Measurements from ENCODE around the gene NFKBIE. TPM values are rescaled to one million over a fixed set of nuclear protein-coding genes. Genes with fewer than 3 reads are reported as not detected.
A peak's percentile ranks its signal among the peaks of the same experiment; 100 is the strongest.
"Not testable (repeated sequence)": the region's sequence is repeated elsewhere in the genome, so short reads cannot be mapped to it uniquely, and the experiment has no call there.

NFKBIE gene
- 24.7 and 33.4 TPM in 2 replicates for total RNA-seq (2014; rRNA removed; shearing (Covaris generic); ENCODE audit: low replicate concordance)

- peak; percentile 80 for DNase-seq (ENCODE audit: low read depth)
- in situ Hi-C loops (cut with HindIII; ENCODE audit: low pct_unique_long_range_greater_than_20kb, low sequenced_read_pairs): no loop called here
Measured at GRCh38 chr6:44265007-44265721, at the start of gene NFKBIE. Gene NFKBIE (minus strand): TSS chr6:44265551. CDS start chr6:44265346, 205 bp downstream.

GRCh38 chr6:44314657-44315056, 49.3 kb upstream of the NFKBIE start:
- DNase-seq (ENCODE audit: low read depth); in situ Hi-C loops (cut with HindIII; ENCODE audit: low pct_unique_long_range_greater_than_20kb, low sequenced_read_pairs): not testable (repeated sequence)

- in situ Hi-C loops (cut with HindIII; ENCODE audit: low pct_unique_long_range_greater_than_20kb, low sequenced_read_pairs): no loop called here
- DNase-seq (ENCODE audit: low read depth): peak; percentile 72
Measured at GRCh38 chr6:44312901-44313788, 47.8 kb upstream of the NFKBIE start, which contains the start of gene AARS2. Gene AARS2 (minus strand): TSS chr6:44313347. CDS start chr6:44313323, 24 bp downstream.

- DNase-seq (ENCODE audit: low read depth): no peak
- in situ Hi-C loops (cut with HindIII; ENCODE audit: low pct_unique_long_range_greater_than_20kb, low sequenced_read_pairs): no loop called here
Measured at GRCh38 chr6:44311767-44312166, 46.4 kb upstream of the NFKBIE start.

- DNase-seq (ENCODE audit: low read depth): no peak
- in situ Hi-C loops (cut with HindIII; ENCODE audit: low pct_unique_long_range_greater_than_20kb, low sequenced_read_pairs): no loop called here
Measured at GRCh38 chr6:44311304-44311703, 46.0 kb upstream of the NFKBIE start.

GRCh38 chr6:44310241-44310640, 44.9 kb upstream of the NFKBIE start:
- in situ Hi-C loops (cut with HindIII; ENCODE audit: low pct_unique_long_range_greater_than_20kb, low sequenced_read_pairs): no loop called here
- DNase-seq (ENCODE audit: low read depth): no peak

- no peak for DNase-seq (ENCODE audit: low read depth)
- in situ Hi-C loops (cut with HindIII; ENCODE audit: low pct_unique_long_range_greater_than_20kb, low sequenced_read_pairs): no loop called here
Measured at GRCh38 chr6:44309631-44310030, 44.3 kb upstream of the NFKBIE start.

GRCh38 chr6:44309092-44309491, 43.7 kb upstream of the NFKBIE start:
- in situ Hi-C loops (cut with HindIII; ENCODE audit: low pct_unique_long_range_greater_than_20kb, low sequenced_read_pairs): no loop called here
- no peak for DNase-seq (ENCODE audit: low read depth)

GRCh38 chr6:44307217-44307616, 41.9 kb upstream of the NFKBIE start:
- no peak for DNase-seq (ENCODE audit: low read depth)
- in situ Hi-C loops (cut with HindIII; ENCODE audit: low pct_unique_long_range_greater_than_20kb, low sequenced_read_pairs): no loop called here

GRCh38 chr6:44306710-44307109, 41.4 kb upstream of the NFKBIE start:
- in situ Hi-C loops (cut with HindIII; ENCODE audit: low pct_unique_long_range_greater_than_20kb, low sequenced_read_pairs): no loop called here
- DNase-seq (ENCODE audit: low read depth): no peak

GRCh38 chr6:44305200-44305725, 39.9 kb upstream of the NFKBIE start:
- in situ Hi-C loops (cut with HindIII; ENCODE audit: low pct_unique_long_range_greater_than_20kb, low sequenced_read_pairs): no loop called here
- no peak for DNase-seq (ENCODE audit: low read depth)

- in situ Hi-C loops (cut with HindIII; ENCODE audit: low pct_unique_long_range_greater_than_20kb, low sequenced_read_pairs): no loop called here
- peak; percentile 20 for DNase-seq (ENCODE audit: low read depth)
Measured at GRCh38 chr6:44304282-44305199, 39.2 kb upstream of the NFKBIE start.

GRCh38 chr6:44303842-44304241, 38.5 kb upstream of the NFKBIE start:
- in situ Hi-C loops (cut with HindIII; ENCODE audit: low pct_unique_long_range_greater_than_20kb, low sequenced_read_pairs): no loop called here
- DNase-seq (ENCODE audit: low read depth): no peak

- no peak for DNase-seq (ENCODE audit: low read depth)
- in situ Hi-C loops (cut with HindIII; ENCODE audit: low pct_unique_long_range_greater_than_20kb, low sequenced_read_pairs): no loop called here
Measured at GRCh38 chr6:44302856-44303255, 37.5 kb upstream of the NFKBIE start.

- DNase-seq (ENCODE audit: low read depth): no peak
- in situ Hi-C loops (cut with HindIII; ENCODE audit: low pct_unique_long_range_greater_than_20kb, low sequenced_read_pairs): no loop called here
Measured at GRCh38 chr6:44301782-44302564, 36.6 kb upstream of the NFKBIE start.

GRCh38 chr6:44301106-44301505, 35.8 kb upstream of the NFKBIE start:
- no peak for DNase-seq (ENCODE audit: low read depth)
- in situ Hi-C loops (cut with HindIII; ENCODE audit: low pct_unique_long_range_greater_than_20kb, low sequenced_read_pairs): no loop called here

GRCh38 chr6:44300292-44300823, 35.0 kb upstream of the NFKBIE start:
- no peak for DNase-seq (ENCODE audit: low read depth)
- in situ Hi-C loops (cut with HindIII; ENCODE audit: low pct_unique_long_range_greater_than_20kb, low sequenced_read_pairs): no loop called here

All from Caki2 (cell line).